Hematopoietic multipotent progenitor cell treated with erythropoietin and hydrocortisone succinate and interleukin-3 and kit ligand, for 8 days (in vitro differentiated cells): ENCODE results near the gene CYTH1.

Experiments used
- DNase-seq: peaks from one replicate; pipeline ENCODE4 v3.0.0-alpha.2; 2015

The CYTH1 gene

DNA sequence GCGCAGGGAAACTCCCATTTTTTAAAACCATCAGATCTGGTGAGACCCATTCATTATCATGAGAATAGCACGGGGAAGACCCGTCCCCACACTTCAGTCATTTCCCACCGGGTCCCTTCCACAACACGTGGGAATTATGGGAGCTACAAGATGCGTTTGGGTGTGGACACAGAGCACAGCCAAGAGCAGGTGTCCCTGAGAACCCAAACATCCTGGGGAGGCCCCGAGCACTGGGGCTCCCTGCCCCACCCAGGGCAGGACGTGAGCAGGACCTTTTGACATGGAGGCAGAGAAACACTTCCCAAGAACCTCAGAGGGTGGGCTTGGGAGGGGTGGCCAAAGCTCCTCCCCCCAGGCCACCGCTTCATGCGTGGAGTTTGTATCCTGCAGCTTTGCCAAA, 115.0 kb downstream of the CYTH1 start:
- no peak for DNase-seq

DNA sequence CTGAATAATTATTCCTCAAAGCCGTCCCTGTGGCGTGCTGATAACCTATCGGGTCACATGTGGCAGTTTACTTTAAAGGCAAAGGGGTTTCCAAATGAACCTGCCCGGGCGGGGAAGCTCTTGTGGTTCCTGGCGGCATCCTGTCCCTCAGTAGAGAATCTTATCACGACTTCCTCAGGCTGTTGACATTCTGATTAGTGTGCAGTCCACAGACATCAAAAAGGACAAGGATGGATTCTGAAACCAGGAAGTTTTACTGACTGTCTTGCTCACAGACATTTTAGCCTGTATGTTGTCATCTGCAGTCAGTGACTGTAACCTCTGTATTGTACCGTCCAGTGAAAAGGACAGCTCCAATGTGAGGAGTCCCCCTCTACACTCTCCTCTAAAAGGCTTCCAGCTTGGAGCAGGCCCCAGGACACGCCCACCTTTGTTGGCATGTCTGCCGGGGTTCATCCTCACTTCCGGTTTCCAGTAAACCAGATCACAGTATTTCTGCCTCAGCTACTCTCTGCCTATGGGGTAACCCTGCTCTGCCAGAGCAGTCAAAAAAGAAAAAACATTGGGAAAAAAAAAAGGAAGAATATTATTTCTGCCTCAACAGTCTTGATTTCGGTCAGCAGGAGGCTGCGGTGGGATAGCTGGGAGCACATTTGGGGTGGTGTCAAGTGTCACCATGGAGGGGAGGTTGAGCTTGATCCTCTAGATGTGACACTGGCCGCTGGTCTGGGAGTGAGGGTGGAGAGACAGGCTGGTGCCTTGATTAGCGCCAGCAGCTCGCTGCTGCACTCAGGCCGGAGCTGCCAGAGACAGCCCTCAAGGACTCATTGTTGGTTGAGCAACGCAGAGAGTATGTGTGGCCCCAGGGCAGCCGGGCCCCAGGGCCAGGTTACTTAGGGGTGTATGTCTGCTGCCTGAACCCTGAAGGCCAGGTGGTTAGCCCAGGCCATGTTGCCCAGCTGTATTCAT, 115.8 kb downstream of the CYTH1 start:
- peak; percentile 97 for DNase-seq

- DNase-seq, result no peak
Measured at GRCh38 chr17:78665387-78665951, 116.6 kb downstream of the CYTH1 start.

DNA sequence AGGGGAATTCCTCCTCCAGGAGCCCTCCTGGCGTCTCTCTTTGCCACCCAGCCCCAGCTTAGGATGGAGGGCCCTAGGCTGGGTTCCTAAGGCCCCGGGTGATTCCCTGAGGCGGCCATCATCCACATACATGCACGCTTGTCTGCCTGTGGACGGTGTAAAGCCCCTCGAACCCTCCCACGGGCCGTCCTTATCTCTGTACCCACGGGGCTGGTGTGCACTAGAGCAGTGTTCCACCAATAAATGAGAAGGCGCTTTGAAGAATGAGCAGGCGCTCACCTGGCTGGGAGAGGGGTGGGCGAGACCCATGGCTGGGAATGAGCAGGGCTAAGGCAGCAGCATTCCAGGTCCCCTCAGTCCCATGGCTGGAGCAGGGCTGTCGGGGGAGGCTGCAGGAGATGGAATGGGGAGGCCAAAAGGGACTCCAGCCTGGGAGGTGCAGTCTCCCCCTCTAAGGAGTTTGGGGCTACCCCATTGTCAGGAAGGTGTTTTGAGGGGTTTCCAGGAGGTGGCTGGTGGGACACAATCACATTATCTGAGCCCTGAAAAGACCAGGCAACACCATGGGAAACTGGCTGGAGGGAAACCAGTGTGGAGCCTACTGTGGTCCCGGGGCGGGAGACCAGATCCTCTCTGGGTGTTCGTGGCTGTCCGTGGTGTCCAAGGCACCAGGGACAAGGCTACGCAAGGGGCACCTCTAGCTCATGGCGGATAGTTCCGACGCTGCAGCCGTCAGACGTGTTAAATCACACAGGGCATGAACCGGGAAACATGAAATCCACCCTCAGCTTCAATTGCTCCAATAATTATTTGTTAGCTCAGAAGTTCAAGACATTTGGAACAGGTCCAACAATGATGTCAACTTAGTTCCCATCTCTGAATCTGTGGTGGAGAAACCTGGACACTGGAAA, 117.3 kb downstream of the CYTH1 start:
- peak; percentile 20 for DNase-seq

- DNase-seq, result no peak
Measured at GRCh38 chr17:78661093-78661770, 120.8 kb downstream of the CYTH1 start.

DNA sequence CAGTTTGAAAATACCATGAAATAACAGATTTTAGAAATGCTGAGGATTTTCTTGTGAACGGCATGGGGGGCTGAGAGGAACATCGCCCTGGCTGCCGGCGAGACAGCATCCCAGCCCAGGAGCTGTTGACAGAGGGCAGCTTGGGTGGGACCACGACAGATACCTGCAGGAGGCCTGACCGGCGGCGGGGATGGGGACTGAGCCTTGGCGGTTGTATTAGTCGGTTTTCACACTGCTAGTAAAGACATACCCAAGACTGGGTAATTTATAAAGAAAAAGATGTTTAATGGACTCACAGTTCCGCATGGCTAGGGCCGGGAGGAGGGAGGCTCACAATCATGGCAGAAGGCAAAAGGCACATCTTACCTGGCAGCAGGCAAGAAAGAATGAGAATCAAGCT, 122.5 kb downstream of the CYTH1 start:
- no peak for DNase-seq

GRCh38 chr17:78658281-78658785, 123.7 kb downstream of the CYTH1 start:
- DNase-seq, result no peak

GRCh38 chr17:78655251-78655940, 126.7 kb downstream of the CYTH1 start:
- DNase-seq, result no peak

DNA sequence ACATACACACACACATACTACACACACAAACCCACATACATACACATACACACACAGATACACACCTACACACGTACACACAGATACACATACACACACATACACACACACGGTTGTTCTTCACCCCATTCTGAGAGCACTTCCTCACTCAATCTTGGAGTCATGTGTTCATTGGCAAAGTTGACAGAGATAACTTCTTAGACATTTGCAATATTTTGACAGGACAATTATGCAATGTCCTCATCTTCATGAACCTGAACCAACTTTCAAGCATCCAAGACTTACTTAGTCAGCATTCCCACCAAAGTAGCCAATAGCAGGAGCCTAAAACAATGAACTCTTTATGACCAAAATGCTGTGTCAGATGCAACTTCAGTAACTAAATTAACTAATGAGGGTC, 127.7 kb downstream of the CYTH1 start:
- DNase-seq, result no peak

GRCh38 chr17:78653382-78653781, 128.7 kb downstream of the CYTH1 start:
- DNase-seq, result no peak

DNA sequence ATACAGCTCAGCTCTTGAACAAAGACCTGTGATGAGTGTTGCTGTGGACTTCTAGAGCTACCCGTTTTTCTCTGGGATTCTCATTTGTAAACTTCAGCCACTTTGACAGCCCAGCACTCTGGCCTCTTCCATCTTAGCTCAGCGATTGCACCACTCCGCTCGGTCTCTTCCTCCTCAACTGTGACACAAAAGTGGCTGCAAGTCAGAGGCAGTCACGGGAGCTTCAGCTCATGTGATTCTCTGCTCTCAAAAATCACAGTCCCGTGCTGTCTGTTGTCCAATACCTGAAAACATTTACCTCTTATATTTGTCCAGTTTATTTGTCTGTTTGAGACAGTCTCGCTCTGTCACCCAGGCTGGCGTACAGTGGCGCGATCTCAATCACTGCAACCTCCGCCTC, 129.2 kb downstream of the CYTH1 start:
- DNase-seq, result no peak

- no peak for DNase-seq
Measured at GRCh38 chr17:78652024-78652423, 130.0 kb downstream of the CYTH1 start.

GRCh38 chr17:78651554-78651953, 130.5 kb downstream of the CYTH1 start:
- DNase-seq, result no peak

DNA sequence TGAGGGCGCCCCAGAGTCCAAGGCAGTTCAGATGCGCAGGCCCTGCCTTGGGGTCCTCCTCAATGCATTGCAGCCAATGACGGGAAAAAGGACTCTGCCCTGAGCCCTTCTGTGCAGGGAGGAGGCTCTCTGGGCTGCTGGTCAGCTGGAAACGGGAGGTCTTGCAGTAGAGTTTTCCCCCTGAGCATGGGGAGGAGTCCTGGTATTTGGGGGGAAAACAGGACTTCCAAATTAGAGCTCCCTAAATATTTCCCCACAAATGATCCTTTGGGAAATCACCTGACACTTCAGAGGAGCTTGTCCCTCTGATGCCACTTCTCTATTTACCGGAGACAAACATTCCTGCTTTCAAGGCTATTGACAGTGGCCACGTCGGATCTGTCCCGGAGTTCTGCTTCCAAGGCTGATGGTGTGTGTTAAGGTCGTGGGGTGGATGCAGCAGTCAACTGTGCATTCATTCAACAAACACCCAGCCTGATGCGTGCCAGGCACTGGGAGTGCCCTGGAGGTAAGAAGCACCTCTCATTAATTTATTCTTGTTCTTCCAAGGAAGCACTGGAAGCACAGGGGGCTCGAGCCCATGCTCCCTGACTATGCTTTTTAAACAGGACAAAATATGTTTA, 131.9 kb downstream of the CYTH1 start:
- DNase-seq, result no peak

GRCh38 chr17:78648293-78648692, 133.8 kb downstream of the CYTH1 start:
- no peak for DNase-seq

GRCh38 chr17:78647032-78647431, 135.0 kb downstream of the CYTH1 start:
- DNase-seq, result no peak

GRCh38 chr17:78645421-78646295, 136.4 kb downstream of the CYTH1 start:
- no peak for DNase-seq

GRCh38 chr17:78644931-78645351, 137.1 kb downstream of the CYTH1 start:
- no peak for DNase-seq

- DNase-seq, result no peak
Measured at GRCh38 chr17:78644224-78644623, 137.8 kb downstream of the CYTH1 start.

DNA sequence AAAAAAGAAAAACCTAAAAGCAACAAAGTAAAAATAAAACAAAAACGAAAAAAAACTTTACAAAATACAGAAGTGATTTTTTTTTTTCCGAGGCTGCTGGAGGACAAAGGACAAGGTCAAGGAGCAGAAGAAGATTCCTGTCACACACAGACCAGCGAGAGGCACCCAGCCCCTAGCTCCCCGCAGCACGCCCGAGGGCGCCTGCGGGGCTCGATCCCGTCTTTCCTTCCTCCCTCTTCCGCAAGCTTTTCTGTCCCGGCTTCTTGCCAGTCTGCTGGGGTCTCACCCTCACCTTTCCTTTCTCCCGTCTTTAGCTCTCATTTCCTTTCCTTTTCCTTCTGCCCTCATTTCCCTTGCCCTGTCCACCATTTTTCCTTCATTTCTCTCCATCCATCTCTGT, 138.7 kb downstream of the CYTH1 start:
- no peak for DNase-seq
